Non-pigmented ciliary epithelial cell (primary cell): ENCODE results near the gene RYK.
"Not testable (repeated sequence)": the region's sequence is repeated elsewhere in the genome, so short reads cannot be mapped to it uniquely, and the experiment has no call there.

Experiments
- DNase-seq: peaks from one replicate; pipeline ENCODE4 v3.0.0-alpha.2; 2010; ENCODE audit warnings: low read depth

The RYK gene

GRCh38 chr3:134250717-134251220 is at the start of gene RYK:
Gene RYK, minus strand, starts transcription at chr3:134250859. Its CDS starts 205 bp downstream, at chr3:134250654.
- no peak for DNase-seq

GRCh38 chr3:134299888-134300206 is 49.2 kb upstream of the RYK start:
- no peak for DNase-seq

- DNase-seq: no peak
Observed at GRCh38 chr3:134299185-134299887, 48.7 kb upstream of the RYK start.

- no peak for DNase-seq
Observed at GRCh38 chr3:134298249-134298648, 47.6 kb upstream of the RYK start.

DNA sequence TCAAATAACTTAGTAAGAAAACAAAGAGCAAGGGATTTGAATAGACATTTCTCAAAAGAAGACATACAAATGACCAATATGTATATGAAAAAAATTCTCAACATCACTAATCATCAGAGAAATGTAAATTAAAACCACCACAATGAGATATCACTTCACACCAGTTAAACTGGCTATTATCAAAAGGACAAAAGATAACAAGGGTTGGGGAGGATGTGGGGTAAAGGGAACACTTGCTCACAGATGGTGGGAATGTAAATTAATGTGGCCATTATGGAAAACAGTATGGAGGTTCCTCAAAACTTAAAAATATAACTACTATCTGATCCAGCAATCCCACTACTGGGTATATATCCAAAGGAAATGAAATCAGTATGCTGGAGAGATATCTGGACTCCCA is 46.0 kb upstream of the RYK start:
- DNase-seq: no peak

DNA sequence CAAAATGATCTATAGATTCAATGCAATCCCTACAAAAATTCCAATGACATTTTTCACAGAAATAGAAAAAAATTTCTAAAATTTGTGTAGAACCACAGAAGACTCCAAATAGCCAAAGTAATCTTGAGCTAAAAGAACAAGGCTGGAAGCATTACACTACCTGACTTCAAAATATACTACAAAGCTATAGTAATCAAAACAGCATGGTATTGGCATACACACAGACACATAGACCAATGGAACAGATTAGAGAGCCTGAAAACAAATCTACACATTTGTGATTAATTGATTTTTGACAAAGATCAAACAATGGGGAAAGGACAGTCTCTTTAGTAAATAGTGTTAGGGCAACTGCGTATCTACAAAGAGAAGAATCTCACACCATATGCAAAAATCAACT is 45.3 kb upstream of the RYK start:
- no peak for DNase-seq

DNA sequence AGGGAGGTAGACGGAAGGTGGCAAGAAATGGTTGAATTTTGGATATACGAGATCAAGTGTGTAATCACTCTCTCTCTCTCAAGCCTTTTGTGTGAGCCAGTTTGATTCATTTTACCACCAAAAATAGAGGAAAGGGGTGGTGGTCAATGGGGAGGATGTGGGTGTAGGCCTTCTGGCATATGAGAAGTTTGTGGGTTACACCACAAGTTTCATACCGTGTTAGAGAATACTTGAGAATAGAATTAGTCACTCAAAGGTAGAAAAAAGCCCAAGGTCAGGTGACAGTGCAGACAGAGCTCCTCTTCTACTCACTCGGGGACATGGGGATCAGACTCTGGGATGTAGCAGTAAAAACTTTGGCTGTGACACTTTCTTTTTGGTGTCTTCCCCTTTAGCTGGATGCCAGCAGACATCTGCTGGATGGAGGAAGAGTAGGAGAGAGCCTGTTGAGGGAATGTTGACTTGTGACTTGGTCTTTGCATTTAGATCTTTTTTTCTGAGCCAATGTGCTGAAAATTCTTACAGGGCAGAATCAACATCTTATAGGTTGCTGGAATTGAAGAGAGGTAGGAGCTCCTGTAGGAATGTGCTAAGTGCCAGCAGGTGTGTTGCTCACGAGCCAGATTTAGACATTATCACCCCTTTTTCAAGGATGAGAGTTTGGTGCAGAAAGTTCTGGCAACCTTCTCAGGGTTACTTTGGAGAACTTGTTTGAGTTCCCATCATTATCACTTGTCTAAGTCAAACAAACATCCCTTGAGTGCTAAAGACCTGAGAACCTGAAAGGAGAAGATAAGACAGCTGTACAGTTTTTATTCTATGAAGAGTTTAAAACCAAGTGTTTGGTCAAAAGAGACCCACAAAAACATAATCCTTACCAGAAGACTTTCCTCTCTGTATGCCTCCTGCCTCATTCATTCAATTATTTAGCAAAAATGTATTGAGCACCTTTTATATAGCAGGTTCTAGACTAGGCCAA is 43.9 kb upstream of the RYK start:
- DNase-seq: no peak

GRCh38 chr3:134291319-134292254 is 40.9 kb upstream of the RYK start:
- DNase-seq: no peak

DNA sequence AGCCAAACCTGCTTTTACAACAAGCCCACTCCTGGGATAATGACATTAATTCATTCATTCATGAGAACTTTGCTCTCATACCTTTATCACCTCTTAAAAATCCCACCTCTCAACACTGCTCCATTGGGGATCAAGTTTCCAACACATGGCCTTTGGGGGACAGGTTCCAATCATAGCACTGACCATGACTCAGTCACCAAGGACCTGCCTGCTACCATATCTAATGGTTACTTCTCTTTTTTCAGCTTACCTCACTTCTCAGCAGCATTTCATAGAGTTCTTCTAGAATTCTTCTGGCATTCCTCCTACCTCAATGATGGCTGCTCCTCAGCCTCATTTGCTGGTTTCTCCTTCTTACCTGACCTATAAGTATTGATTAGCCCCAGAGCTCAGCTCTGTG is 36.9 kb upstream of the RYK start:
- DNase-seq: no peak

DNA sequence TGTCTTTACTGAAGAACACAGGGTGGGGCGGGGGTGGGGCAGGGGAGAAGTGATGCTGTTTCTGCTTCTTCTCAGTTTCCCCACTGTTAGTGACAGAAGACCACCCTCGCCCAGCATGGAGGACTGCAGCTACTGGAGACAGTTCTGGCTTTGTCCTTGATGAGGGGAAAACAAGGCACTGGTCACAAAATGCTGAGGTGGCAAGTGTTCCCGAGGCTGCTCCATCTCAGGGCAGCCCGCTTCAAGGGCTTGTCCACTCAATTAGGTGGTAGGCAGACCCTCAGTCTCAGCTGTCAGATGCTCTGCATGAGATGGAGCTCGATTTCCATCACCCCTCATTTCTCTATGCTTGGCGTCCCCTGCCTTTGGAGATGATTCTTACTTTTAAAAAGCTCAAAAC is 33.8 kb upstream of the RYK start:
- DNase-seq: no peak

DNA sequence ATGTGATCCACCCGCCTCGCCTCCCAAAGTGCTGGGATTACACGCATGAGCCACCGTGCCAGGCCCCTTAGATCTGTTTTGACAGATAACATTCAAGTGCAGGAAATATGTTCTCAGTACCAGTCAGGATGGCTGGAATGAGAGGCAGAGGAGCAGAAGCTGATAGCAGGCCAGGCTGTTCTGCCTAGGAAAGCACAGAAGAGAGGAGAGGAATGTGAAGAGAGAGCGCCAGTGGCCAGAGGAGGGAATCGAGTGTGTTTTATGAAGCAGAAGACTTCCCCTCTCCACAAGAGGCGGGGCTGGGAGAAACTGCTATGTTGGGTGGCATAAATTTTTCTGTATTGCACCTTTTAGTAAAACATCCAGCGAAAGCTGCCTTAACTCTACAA is 32.0 kb upstream of the RYK start:
- DNase-seq: no peak

DNA sequence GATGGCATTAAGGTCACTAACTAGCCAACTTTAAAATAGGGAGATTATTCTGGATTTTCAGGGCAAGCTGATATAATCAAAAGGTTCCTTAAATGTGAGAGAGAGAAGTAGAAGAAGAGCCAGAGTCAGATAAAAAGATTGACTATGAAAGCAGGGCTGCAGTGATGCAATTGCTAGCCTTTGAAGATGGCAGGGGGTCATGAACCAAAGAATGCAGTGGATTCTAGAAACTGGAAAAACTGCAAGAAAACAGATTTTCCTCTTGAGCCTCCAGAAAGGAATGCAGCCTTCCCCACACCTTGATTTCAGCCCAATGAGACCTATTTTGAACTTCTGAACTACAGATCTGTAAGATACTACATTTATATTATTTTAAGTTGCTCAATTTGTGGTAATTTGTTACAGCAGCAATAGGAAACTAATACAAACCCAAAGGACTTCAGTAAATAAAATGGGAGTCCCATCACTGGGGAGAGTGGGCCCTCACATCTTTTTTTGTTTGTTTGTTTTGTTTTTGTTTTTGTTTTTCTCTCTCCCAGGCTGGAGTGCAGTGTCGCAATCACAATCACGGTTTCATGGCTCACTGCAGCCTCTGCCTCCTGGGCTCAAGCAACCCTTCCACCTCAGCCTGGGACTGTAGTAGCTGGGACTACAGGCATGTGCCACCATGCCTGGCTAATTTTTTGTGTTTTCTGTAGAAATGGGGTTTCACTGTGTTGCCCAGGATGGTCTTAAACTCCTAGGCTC is 31.4 kb upstream of the RYK start:
- no peak for DNase-seq

GRCh38 chr3:134279466-134279865 is 28.8 kb upstream of the RYK start:
- DNase-seq: no peak

DNA sequence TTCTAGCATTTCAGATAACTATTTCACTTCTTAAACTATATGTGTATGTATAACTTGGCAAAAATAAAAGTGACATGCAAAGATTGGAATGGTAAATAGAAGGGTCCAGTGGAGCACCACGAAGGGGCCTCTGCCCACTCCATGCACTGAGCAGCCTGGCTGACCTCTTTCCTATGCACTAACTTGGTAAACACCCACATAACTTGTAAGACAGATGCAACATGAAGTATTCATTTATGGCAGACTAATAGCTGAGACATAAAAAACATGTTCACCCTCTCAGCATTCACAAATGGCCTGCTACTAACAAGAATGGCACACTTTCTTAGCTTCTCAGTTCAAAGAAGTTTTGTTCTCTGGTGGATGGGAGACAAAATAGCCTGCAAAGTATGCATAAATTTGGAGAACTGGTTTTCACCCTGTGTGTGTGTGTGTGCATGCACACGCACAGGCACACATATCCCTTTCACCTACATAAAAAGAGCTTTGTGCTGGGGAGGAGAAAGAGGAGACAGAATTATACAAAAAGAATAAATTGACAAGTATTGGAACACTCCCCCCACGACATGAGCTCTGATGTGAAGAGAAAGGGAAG is 26.5 kb upstream of the RYK start:
- no peak for DNase-seq

GRCh38 chr3:134276086-134276485 is 25.4 kb upstream of the RYK start:
- no peak for DNase-seq

DNA sequence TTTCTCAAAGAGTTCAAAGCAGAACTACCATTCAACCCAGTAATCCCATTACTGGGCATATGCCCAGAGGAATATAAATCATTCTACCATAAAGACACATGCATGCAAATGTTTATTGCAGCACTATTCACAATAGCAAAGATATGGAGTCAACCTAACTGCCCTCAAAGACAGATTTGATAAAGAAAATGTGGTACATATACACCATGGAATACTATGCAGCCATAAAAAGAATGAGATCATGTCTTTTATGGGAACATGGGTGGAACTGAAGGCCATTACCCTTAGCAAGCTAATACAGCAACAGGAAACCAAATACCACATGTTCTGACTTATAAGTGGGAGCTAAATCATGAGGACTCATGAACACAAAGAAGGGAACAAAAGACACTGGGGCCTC is 24.5 kb upstream of the RYK start:
- not testable (repeated sequence) for DNase-seq

DNA sequence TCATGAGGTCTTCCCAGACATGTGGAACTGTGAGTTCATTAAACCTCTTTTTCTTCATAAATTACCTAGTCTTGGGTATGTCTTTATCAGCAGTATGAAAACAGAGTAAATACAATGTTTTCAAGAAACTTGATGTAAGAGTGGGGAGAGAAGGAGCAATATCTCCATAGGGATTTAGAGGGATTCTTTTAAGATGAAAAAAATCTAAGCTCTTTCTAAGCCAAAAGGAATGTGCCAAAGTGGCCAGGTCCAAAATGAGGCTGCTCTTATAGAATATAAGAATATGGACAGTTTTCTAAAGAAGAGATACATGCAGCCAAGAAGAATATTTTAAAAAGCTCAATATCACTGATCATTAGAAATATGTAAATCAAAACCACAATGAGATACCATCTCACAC is 23.9 kb upstream of the RYK start:
- DNase-seq: no peak

DNA sequence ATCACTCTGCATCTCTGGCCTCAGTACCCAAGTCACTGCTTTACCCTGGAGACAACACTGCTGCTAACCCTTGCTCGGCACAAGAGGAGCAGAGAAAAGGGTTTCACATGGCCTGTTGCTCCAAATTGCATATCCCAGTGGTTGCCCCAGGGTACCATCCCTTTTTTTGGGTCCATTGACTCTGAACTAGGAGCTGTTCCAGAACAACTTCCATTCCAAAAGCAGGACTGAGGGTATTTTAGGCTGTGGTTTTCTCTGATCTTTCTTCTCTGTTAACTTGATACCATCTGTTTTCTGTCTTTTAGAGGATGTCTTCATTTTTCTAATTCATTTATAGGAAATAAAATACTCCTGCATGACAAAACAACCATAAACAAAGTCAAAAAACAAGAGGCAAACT is 17.3 kb upstream of the RYK start:
- DNase-seq: no peak

DNA sequence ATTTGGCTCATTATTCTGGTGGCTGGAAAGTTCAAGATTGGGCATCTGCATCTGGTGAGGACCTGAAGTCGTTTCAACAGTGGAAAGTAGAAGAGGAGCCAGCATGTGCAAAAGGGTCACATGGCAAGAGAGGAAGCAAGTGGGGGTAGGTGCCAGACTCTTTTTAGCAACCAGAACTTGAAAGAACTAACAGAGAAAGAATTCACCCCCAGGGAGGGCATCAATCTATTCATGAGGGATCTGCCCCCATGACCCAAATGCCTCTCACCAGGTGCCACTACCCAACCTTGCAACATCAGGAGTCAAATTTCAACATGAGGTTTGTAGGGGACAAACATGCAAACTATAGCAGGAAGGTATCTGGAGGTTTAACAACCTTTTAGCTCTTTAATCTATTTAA is 10.3 kb upstream of the RYK start:
- DNase-seq: no peak

DNA sequence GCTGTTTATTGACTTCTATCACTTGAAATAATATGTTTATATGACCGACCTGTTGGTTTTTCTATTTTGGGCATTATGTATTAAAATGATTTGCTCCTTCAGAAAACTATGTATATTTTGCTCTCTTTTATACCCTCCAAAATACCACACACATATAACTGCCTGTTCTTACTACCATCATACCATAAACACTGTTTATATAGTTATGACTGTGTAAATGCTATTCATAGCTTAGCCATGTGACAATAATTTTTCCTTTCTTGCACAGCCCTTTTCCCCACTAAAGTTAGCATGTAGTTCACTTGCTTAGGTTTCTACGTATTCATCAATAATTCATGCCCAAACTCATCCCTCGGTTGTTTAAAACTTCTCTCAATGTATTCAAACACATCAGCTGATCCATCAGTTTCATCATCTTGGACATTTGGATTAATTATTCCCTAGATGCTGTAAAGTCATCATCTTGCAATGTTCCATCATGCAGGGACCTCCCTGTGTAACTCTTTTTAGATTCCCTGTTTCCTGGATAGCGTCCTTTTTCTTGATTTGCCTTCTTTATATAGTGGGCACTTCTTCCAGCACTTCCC is 8.2 kb upstream of the RYK start:
- no peak for DNase-seq

DNA sequence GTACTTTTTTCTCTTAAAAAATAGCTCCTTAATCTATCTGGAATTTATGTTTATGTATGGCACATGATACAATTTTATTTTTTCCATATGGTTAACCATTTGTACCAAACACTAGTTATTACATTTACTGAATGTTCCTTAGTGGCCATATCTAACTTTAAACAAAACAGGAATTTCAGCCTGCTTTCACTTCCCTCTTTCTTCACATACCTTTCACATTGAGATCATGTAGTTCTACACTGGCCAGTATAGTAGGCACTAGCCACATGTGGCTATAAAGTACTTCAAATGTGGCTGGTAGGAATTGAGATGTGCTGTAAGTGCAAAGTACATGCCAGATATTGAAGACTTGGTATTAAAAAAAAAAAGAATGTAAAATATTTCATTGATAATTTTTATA is 4.7 kb upstream of the RYK start:
- no peak for DNase-seq
